GM19099 (cell line): Measurements from ENCODE around the gene UXS1.

Experiments
- POLR2A ChIP-seq: IDR thresholded peaks from 3 replicates; pipeline ENCODE4 v1.6.1; 2011; ENCODE audit warnings: low read depth; ENCODE audit not compliant: insufficient read length; ENCODE audit errors: extremely low read depth

UXS1 gene

GRCh38 chr2:106115250-106115649 lies 78.9 kb downstream of the UXS1 start:
- no peak for TF ChIP-seq POLR2A

GRCh38 chr2:106114166-106114565 lies 79.9 kb downstream of the UXS1 start:
- TF ChIP-seq POLR2A = no peak

GRCh38 chr2:106113361-106113966 lies 80.6 kb downstream of the UXS1 start:
- TF ChIP-seq POLR2A = no peak

- no peak for TF ChIP-seq POLR2A
Measured at GRCh38 chr2:106111882-106112571, 82.1 kb downstream of the UXS1 start.

GRCh38 chr2:106109675-106110424 lies 84.3 kb downstream of the UXS1 start:
- no peak for TF ChIP-seq POLR2A

- no peak for TF ChIP-seq POLR2A
Measured at GRCh38 chr2:106108791-106109190, 85.3 kb downstream of the UXS1 start.

GRCh38 chr2:106108351-106108750 lies 85.8 kb downstream of the UXS1 start:
- TF ChIP-seq POLR2A = no peak

GRCh38 chr2:106107509-106108131 lies 86.5 kb downstream of the UXS1 start:
- TF ChIP-seq POLR2A = no peak

- TF ChIP-seq POLR2A = no peak
Measured at GRCh38 chr2:106106622-106107508, 87.2 kb downstream of the UXS1 start.

- no peak for TF ChIP-seq POLR2A
Measured at GRCh38 chr2:106105151-106105922, 88.8 kb downstream of the UXS1 start.

GRCh38 chr2:106104332-106105062 lies 89.6 kb downstream of the UXS1 start:
- no peak for TF ChIP-seq POLR2A

- TF ChIP-seq POLR2A = no peak
Measured at GRCh38 chr2:106099691-106100090, 94.4 kb downstream of the UXS1 start.

- no peak for TF ChIP-seq POLR2A
Measured at GRCh38 chr2:106098664-106099063, 95.4 kb downstream of the UXS1 start.
